Gastroesophageal sphincter (tissue), 3 donors: ENCODE data around the gene MAML3.

Source experiments
- CTCF ChIP-seq, 4 experiments: fragments of 200-600 bp in 2 of 4; fragments of 450-650 bp in 2 of 4; sonication (generic) in 1 of 4; IDR thresholded peaks; one replicate each; pipeline ENCODE4 v1.5.1; 2017 to 2019; ENCODE audit warnings: antibody characterized with exemption in 4 of 4, mild to moderate bottlenecking in 2 of 4, moderate library complexity in 2 of 4
- EP300 ChIP-seq: sonication (generic); formaldehyde crosslinking; IDR thresholded peaks from one replicate; pipeline ENCODE4 v1.6.1; 2017; ENCODE audit warnings: antibody characterized with exemption, mild to moderate bottlenecking
- POLR2A ChIP-seq, 2 donors: fragments of 450-650 bp; IDR thresholded peaks; one replicate each; pipeline ENCODE4 v1.6.1; 2017; ENCODE audit warnings: antibody characterized with exemption in 2 of 2, mild to moderate bottlenecking in 2 of 2, moderate library complexity in 1 of 2
- POLR2AphosphoS5 ChIP-seq: sonication (generic); formaldehyde crosslinking; IDR thresholded peaks from one replicate; pipeline ENCODE4 v1.6.1; 2017; ENCODE audit warnings: antibody characterized with exemption

- TF ChIP-seq POLR2A (IDR thresholded peaks at IDR 0.05): no peak
- TF ChIP-seq CTCF (IDR thresholded peaks at IDR 0.05): no peak
- TF ChIP-seq EP300: no peak
- TF ChIP-seq POLR2AphosphoS5: no peak
These were observed 384.6 kb downstream of the MAML3 start for GRCh38 chr4:139769364-139769763.
